ENCODE results near the gene PSEN2. TPM values are rescaled to one million over a fixed set of nuclear protein-coding genes. Genes with fewer than 3 reads are reported as not detected.

Gene PSEN2
- polyA plus RNA-seq, 4 donors = 16.9 to 18.2 (median 17.6) TPM

Other genes with a start within 250 kb of the PSEN2 start
- gene ITPKB, start 131.3 kb upstream of the PSEN2 start, polyA plus RNA-seq (ENCODE audit: insufficient read length in 4 of 4) = 10 to 100 TPM; 24.4 to 25.2 (median 24.8) TPM
- 10 to 100 TPM; 27.9 to 34.4 (median 32.4) TPM for gene COQ8A, start 69.7 kb downstream of the PSEN2 start, polyA plus RNA-seq (ENCODE audit: insufficient read length in 4 of 4)

Data from right renal pelvis (tissue), 4 donors.